Dedifferentiated amniotic fluid mesenchymal stem cell (primary cell): Measurements from ENCODE around the gene GRIP2.

ENCODE experiments used
- DNase-seq: peaks from one replicate; pipeline ENCODE4 v3.0.0-alpha.2; 2016; ENCODE audit errors: extremely low spot score

Gene GRIP2

GRCh38 chr3:14451844-14452739, 88.0 kb downstream of the GRIP2 start:
- DNase-seq, result peak; percentile 45

- DNase-seq, result no peak
These were observed 89.1 kb downstream of the GRIP2 start for GRCh38 chr3:14450922-14451606.

- no peak for DNase-seq
These were observed 89.6 kb downstream of the GRIP2 start for GRCh38 chr3:14450506-14450905.

- no peak for DNase-seq
These were observed 91.1 kb downstream of the GRIP2 start for GRCh38 chr3:14448756-14449727.

GRCh38 chr3:14448063-14448462, 92.1 kb downstream of the GRIP2 start:
- no peak for DNase-seq

- DNase-seq, result no peak
These were observed 93.1 kb downstream of the GRIP2 start for GRCh38 chr3:14446988-14447570.

GRCh38 chr3:14445773-14446172, 94.4 kb downstream of the GRIP2 start:
- DNase-seq, result no peak

- DNase-seq, result no peak
These were observed 95.8 kb downstream of the GRIP2 start for GRCh38 chr3:14444380-14444779.

- no peak for DNase-seq
These were observed 98.2 kb downstream of the GRIP2 start for GRCh38 chr3:14441920-14442300.

GRCh38 chr3:14441240-14441919, 98.8 kb downstream of the GRIP2 start:
- no peak for DNase-seq

- no peak for DNase-seq
These were observed 99.5 kb downstream of the GRIP2 start for GRCh38 chr3:14440531-14441239.

- no peak for DNase-seq
These were observed 100.0 kb downstream of the GRIP2 start for GRCh38 chr3:14440168-14440518.

- DNase-seq, result no peak
These were observed 100.5 kb downstream of the GRIP2 start for GRCh38 chr3:14439501-14440167.
